ENCODE measurements around the gene EFHD2.
"Not testable (repeated sequence)": the region's sequence is repeated elsewhere in the genome, so short reads cannot be mapped to it uniquely, and the experiment has no call there.

Gene EFHD2

GRCh38 chr1:15456313-15456954 is 46.7 kb downstream of the EFHD2 start, which contains the start of gene CELA2A:
TSS of gene CELA2A (plus strand) at chr1:15456732. CDS start at chr1:15456754, 22 bp downstream.
- no peak for DNase-seq

DNA sequence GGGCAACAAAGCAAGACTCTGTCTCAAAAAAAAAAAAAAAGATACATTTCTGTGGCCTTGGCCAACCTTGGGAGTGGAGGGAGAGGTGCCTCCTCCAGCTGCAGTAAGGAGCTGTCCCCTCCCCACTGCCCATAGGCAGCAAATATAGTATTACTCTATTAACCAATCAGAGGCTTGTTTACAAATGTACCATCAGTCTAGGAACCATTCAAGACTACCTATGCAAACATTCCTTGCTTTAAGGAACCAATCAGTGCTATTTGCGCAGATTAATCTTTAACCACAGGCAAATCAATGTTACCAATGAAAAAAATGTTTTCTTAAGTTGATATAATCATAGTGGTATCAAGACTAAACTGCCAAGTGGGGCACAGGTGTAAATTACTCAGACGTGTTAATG is 47.9 kb downstream of the EFHD2 start:
- DNase-seq: no peak

DNA sequence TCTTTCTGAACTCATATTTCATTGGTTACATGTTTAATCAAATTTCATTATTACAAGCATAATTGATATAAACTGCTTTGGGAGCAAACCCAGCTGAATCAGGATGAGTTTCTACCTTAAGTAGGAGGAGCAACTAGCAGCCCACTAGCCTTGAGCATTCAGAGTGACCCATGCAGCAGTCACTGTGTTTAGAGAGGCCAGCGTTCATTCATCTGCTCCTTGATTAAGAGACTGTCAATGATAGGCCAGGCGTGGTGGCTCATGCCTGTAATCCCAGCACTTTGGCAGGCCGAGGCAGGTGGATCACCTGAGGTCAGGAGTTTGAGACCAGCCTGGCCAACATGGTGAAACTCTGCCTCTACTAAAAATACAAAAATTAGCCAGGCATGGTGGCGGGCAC is 48.7 kb downstream of the EFHD2 start:
- not testable (repeated sequence) for DNase-seq

GRCh38 chr1:15459771-15460707 is 50.4 kb downstream of the EFHD2 start:
- DNase-seq: no peak

- DNase-seq: no peak
Measured at GRCh38 chr1:15460708-15461095, 51.0 kb downstream of the EFHD2 start.

DNA sequence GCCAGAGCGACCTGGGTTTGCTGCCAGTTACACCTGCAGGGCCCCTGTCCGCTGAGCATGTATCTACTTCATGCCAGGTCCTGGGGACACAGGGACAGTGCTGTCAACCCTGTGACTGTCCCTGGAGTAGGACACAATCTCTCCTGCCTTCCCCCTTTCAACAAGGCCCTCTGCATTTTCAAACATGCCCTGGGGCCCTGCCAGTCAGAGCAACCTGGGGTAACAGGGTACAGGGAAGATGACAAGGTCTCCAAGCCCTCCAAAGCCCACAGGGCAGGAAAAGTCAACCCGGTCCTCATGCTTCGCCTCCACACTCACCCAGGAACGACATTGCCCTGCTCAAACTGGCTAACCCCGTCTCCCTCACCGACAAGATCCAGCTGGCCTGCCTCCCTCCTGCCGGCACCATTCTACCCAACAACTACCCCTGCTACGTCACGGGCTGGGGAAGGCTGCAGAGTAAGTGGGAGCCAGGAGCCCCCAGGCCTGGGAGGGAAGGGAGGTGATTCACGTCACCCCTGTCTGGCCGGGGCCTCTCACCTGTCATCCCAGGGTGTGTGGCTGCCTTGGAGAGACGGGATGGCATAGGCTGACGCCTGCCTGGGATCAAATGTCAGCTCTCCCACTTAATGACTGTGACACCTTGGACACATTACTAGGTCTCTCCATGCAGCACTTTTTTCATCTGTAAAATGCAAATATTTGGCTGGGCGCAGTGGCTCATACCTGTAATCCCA is 53.5 kb downstream of the EFHD2 start:
- DNase-seq: not testable (repeated sequence)

GRCh38 chr1:15463926-15464322 is 54.2 kb downstream of the EFHD2 start:
- not testable (repeated sequence) for DNase-seq

- no peak for DNase-seq
Measured at GRCh38 chr1:15465674-15466073, 56.0 kb downstream of the EFHD2 start.

- DNase-seq: not testable (repeated sequence)
Measured at GRCh38 chr1:15466955-15467625, 57.4 kb downstream of the EFHD2 start.

DNA sequence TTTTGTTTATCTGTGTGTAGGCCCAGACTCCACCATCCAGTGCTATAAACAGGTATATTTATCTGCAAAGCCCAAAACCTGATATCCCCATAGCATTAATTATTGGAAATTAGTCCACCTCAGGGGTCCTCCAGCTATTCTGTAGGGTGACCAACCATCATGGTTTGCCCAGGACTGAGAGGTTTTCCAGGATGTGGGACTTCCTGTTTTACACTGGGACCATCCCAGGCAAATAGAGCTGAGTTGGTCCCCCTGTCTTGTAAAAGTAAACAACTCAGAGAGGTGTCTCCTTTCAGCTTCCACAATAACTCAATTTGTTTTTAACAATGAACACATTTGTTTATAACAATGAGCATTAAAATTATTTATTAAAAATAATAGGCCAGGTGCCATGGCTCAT is 58.5 kb downstream of the EFHD2 start:
- DNase-seq: no peak

DNA sequence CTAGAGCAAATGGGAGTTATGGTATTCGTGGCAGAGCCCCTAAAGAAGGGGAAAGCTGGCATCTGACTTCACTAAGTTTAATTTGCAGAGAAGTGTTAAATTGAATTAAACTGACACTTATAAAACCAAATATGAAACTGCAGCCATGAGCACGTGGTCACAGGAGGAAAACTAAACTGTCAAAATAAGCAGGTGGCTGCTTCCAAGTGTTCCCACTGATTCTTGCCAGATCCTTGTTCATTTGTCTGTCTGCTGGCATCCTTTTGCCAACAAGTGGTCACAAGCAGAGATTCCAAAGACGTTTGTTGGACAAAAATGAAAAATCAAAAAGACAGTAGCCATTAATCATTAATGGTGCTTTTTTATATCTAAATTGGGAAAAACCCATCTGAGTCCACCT is 59.7 kb downstream of the EFHD2 start:
- DNase-seq: no peak

- DNase-seq: not testable (repeated sequence)
Measured at GRCh38 chr1:15469821-15470448, 60.2 kb downstream of the EFHD2 start.

- not testable (repeated sequence) for DNase-seq
Measured at GRCh38 chr1:15471067-15471466, 61.4 kb downstream of the EFHD2 start.

GRCh38 chr1:15471723-15472122 is 62.0 kb downstream of the EFHD2 start:
- not testable (repeated sequence) for DNase-seq

DNA sequence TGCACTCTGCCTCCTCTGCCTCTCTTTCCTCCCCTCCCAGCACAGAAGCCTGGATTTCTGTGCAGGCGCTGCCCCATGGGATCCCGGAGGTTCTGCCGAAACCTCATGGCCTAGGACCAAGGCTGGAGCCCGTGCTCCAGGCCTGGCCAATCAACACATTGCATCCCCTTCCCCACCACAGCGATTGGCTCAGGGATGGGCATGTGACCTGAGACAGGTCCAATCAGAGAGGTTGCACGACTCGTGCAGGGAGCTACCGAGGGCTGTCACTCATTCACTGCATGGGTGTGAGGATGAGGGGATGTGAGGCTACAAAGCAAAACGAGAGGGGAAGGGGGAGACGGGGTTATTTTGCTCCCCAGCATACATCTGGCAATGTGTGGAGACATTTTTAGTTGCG is 62.9 kb downstream of the EFHD2 start:
- DNase-seq: no peak

GRCh38 chr1:15475752-15476314 is 66.1 kb downstream of the EFHD2 start, which contains the start of gene CELA2B:
TSS of gene CELA2B (plus strand) at chr1:15476104. CDS start at chr1:15476126, 22 bp downstream.
- DNase-seq: no peak

- DNase-seq: no peak
Measured at GRCh38 chr1:15476927-15477326, 67.2 kb downstream of the EFHD2 start.

- DNase-seq: no peak
Measured at GRCh38 chr1:15477646-15478212, 68.0 kb downstream of the EFHD2 start.
